SK-N-MC (cell line): ENCODE results near the gene QSOX2.

Source experiments
- EZH2 ChIP-seq: fragments of 200-600 bp; sonication (generic); IDR thresholded peaks from one replicate; pipeline ENCODE4 v1.6.1; 2017; ENCODE audit warnings: antibody characterized with exemption
- POLR2AphosphoS5 ChIP-seq: IDR thresholded peaks from 2 replicates; pipeline ENCODE4 v1.6.1; 2012; ENCODE audit warnings: mild to moderate bottlenecking, low read depth, low read length, borderline replicate concordance

DNA sequence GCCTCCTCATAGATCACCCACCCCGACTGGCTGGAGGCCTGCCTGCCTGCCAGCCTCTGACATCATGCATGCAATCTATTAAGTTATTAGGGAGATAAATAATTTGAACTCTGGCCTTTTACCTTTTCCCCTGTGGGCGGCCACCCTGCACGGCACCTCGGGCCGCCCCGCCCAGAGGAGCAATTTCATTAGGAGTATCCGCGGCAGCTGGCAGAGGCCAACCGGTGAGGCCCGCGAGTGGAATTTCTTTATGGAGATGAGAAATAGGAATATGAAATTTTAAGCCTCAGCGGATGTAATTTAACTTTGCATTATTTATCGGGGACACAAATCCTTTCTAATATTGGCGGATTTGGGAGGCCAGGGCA, 63.2 kb downstream of the QSOX2 start:
- TF ChIP-seq EZH2 = no peak
- TF ChIP-seq POLR2AphosphoS5 = no peak
